Tibial nerve (tissue), 3 donors: ENCODE results near the gene GNGT1.

Experiments used
- POLR2A ChIP-seq, 2 donors: fragments of 450-650 bp; IDR thresholded peaks; one replicate each; pipeline ENCODE4 v1.6.1; 2017; ENCODE audit warnings: antibody characterized with exemption in 2 of 2, mild to moderate bottlenecking in 2 of 2, moderate library complexity in 2 of 2
- TF ChIP-seq, protein P1 (sequence below), 5 experiments: fragments of 200-600 bp in 3 of 5; fragments of 450-650 bp in 2 of 5; sonication (generic) in 3 of 5; IDR thresholded peaks; one replicate each; pipeline ENCODE4 v1.5.1; 2016 to 2019; ENCODE audit warnings: antibody characterized with exemption in 5 of 5, mild to moderate bottlenecking in 3 of 5, moderate library complexity in 2 of 5

DNA sequence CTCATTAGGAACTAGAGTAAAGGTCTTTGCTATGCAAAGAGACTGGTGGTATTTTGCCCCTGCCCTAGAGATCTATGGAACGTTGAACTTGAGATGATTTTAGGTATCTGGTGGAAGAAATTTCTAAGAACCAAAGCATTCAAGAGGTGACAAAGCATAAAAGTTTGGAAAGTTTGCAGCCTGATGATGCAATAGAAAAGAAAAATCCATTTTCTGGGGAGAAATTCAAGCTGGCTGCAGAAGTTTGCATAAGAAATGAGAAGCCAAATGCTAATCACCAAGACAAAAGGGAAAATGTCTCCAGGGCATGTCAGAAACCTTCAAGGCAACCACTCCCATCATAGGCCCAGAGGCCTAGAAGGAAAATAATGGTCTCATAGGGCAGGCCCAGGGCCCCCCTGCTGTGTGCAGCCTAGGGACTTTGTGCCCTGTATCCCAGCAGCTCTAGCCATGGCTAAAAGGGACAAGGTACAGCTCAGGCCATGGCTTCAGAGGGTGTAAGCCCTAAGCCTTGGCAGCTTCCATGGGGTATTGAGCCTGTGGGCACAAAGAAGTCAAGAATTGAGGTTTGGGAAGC lies 32.3 kb upstream of the GNGT1 start:
- TF ChIP-seq, protein P1, sequence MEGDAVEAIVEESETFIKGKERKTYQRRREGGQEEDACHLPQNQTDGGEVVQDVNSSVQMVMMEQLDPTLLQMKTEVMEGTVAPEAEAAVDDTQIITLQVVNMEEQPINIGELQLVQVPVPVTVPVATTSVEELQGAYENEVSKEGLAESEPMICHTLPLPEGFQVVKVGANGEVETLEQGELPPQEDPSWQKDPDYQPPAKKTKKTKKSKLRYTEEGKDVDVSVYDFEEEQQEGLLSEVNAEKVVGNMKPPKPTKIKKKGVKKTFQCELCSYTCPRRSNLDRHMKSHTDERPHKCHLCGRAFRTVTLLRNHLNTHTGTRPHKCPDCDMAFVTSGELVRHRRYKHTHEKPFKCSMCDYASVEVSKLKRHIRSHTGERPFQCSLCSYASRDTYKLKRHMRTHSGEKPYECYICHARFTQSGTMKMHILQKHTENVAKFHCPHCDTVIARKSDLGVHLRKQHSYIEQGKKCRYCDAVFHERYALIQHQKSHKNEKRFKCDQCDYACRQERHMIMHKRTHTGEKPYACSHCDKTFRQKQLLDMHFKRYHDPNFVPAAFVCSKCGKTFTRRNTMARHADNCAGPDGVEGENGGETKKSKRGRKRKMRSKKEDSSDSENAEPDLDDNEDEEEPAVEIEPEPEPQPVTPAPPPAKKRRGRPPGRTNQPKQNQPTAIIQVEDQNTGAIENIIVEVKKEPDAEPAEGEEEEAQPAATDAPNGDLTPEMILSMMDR (IDR thresholded peaks at IDR 0.05), result no peak
- no peak for TF ChIP-seq POLR2A (IDR thresholded peaks at IDR 0.05)
